Glomerular visceral epithelial cell (primary cell): ENCODE data around the gene CDYL2.
"Not testable (repeated sequence)": the region's sequence is repeated elsewhere in the genome, so short reads cannot be mapped to it uniquely, and the experiment has no call there.

Source experiments
- DNase-seq: peaks from one replicate; pipeline ENCODE4 v3.0.0-alpha.2; 2016; ENCODE audit errors: extremely low spot score

Gene CDYL2

DNA sequence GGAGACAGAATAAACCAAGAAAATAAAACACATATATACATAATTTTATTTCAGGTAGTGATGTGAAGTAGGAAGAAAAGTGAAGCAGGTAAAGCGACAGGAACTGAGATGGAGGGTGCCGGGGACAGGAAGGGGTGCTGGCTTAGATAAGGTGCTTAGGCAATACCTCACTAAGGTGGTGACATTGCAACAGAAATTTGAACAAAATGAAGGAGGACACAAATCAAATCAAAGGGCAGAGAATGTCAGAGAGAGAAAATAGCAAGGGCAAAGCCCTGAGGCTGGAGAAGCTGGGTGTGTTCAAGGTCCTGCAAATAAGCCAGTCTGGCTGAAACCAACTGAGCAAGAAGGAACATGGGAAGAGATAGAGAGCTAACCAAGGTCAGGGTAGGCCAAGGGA lies 5.0 kb upstream of the CDYL2 start:
- no peak for DNase-seq

DNA sequence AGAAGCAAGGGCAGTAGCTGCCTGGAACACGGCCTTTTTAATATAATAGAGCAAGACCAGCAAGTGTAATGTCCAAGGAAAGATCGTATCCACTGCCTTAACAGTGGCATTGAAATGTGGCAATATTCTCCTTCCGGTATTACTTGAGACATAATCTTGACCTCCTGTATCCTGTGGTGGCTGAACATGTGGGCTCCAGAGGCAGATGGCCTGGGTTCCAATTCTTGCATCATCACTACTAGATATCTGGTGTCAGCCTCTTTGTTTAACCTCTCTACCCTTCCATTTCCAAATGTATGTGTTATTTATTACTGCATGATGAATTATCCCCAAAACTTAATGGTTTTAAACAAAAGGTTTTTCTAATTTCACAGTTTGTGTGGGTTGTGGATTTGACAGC lies 3.5 kb upstream of the CDYL2 start:
- DNase-seq, result no peak

DNA sequence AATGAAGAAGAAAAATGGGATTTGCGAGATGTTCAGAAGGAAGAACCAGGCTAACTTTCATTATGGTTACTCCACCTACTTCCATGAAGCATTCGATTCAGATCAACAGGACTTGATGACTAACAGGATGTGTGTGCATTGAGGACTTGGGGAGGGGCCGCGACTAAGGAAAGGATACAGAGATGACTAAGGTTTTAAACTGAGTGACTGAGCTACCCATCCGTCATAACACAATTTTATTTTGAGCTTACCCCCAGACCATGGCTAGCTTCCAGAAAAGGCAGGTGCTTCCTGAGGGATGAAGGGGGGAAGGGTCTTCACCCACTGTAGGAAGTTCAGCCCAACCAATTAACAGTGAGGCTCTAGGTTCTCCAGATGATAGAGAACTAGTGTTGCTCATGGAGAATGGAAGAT lies 2.5 kb upstream of the CDYL2 start:
- peak; percentile 41 for DNase-seq

DNA sequence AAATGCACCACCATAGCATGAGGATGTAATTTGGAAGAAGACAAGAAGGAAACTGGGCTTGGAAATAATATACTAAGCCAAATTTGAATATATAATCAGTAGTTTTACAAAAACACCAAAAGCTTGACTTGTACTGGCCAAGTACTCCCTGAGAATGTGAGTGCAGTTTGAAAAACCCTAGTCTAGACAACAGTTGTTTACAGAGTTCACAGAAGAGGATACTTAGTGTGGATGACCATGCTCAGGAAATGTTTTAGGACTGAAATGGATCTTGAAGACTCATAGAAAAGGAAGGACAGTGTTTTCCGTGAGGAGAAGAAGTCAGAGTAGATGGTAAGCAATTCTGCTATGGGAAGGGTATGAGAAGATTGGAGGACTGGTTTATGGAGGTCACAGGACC lies 1.9 kb upstream of the CDYL2 start:
- no peak for DNase-seq

DNA sequence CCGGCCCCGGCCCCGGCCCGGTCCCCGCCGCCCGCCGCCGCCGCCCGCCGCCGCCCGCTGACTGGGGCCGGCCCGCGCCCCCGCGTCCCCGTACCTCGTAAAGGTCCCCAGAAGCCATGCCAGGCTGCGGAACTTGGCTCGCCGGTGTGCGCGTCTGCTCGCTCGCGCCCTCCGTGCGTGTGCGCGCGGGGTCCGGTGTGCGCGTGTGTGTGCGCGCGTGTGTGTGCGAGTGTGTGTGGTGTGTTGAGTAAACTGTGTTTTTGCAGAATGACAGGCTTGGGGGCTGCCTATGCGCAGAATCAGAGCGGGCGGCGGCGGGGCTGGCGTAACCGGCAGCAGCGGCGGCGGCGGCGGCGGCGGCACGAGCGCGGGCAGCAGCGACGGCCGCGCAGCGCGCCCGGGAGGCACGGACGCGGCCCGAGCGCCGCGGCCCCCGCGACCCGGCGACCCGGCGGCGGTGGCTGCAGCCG lies 307 bp downstream of the CDYL2 start:
- peak; percentile 50 for DNase-seq

DNA sequence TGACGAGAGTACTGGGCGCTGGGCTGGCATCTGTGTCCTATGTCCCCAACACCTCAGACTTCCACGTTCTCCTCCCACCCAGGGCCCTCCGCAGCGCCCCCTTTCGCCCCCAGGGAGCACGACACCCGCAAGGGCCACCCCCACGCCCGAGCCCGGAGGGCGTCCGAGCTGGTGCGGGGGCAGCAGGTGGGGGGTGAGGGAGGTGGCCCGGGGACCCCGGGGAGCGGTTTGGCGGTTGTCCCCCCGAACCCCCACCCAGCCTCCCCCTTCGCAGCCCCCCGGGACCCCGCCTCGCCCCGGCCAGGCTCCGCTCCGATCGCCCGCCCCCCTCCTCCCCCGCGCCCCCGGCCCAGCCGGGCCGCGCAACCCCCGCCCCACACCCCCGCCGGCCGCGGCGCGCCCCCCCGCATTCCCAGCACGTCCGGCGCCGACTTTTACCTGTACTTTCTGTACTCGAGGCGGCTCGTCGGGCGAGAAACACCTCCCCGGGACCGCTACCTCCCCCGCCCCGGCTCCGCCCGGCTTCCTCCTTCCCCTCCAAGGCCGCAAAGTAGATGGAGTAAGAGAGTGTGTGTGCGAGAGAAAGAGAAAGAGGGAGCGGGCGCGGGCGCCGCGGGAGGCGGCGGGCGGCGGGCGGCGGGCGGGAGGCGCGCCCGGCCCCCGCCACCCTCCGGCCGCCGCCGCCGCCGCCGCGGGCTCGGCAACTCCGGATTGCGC lies 901 bp downstream of the CDYL2 start:
- peak; percentile 19 for DNase-seq

DNA sequence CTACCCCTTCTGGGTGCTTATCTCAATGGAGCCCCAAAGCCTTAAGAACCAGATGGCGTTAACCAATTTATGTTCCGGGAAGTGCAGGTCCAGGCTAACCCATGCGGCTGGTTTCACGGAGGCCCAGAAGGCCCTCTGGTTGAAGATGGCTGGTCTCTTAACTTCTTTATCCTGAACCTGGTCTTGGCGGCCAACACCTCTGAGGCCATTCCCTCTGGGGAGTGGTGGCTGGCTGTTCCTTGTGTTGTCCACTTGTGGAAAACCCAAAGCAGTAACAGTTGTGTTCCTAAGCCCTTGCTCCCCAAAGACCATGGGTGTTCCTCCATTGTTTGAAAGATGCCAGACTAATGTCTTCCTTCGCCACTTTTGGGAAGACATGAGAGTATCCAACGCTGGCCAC lies 1.5 kb downstream of the CDYL2 start:
- DNase-seq, result no peak

DNA sequence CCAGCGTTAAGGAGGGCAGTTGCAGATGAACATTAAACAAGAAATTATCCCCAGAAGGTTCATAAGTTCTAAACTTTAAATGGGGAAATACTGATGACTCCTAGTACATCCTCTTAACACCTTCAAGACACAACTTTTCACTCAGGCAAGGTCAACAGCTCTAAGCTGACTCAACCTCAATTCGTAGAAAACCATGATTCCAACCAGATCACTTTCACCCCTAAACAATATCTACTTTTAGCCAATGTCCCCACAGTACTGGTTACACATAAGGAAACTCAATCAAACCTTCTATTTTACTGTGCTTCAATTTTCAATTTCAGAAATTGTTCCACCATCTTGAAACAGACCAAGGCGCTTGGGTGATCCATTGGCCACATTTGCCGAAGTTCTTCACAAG lies 2.3 kb downstream of the CDYL2 start:
- no peak for DNase-seq

DNA sequence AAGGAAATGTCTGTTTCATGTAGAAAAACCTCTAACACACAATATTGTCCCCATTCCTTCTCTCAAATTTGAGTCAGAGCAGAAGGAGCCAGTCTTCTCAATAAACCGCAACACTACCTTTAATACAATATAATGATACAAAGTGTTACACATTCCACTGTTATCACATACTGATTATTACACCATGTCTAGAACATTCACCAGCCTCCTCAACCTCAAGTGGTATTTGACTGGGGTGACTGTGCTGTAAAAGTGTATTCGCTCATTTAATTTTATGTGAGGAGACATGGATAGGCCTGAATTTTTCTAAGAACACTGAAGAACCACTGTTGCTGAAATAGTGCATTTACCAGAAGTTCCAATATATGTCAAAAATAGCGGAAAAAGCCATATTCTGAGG lies 10.3 kb downstream of the CDYL2 start:
- DNase-seq, result no peak

DNA sequence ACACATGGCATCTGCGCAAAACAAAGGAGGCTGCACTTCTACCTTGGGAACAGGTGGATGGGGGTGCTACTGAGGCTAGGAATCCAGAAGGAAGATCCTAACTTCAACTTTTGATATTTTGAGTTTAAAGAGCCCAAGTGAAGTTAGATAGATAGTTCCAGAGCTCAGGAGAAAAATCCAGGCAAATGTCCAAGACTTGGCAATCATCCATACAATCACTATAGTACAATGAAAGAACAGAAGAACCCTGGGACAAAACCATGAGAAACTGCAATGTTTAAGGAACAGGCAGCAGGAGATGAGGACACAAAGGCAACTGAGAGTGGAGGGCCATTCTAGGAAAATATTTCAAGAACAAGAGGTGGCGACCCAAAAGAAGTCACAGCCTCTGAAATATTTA lies 12.4 kb downstream of the CDYL2 start:
- DNase-seq, result no peak

DNA sequence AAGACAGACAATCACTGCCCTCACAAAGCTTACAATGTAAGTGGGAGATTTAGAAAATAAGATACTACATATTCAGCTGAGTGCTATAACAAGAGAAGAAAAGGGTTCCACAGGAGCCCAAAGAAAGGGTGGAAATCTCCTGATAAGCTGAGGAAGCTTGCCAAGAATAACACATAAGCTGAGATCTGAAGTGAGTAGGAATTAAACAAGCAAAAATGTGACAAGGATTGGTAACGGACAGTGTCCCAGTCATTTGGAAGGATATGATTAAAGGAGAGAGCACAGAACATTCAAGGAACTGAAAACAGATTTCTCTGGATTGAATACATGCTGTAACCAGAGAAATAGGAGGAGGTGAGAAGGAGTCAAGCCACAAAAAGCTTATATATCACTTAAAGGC lies 13.0 kb downstream of the CDYL2 start:
- no peak for DNase-seq

DNA sequence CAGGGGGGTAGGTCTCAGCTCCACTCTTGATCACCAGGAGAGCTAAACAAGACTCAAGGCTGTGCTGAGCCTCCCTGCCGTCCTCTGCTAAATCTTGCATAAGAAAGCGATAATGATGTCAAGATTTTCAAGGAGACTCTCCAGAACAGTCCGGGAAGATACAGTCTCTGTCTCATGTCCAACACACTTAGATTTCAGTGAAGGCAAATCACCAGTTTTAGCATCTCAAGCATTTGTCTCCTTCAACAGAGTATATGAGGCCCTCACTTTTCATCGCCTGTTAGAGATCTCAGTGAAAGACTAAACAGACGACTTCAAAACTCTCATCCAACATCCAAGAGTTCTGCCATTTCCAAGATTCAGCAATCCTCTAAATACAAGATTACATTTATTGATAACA lies 13.6 kb downstream of the CDYL2 start:
- DNase-seq, result no peak

DNA sequence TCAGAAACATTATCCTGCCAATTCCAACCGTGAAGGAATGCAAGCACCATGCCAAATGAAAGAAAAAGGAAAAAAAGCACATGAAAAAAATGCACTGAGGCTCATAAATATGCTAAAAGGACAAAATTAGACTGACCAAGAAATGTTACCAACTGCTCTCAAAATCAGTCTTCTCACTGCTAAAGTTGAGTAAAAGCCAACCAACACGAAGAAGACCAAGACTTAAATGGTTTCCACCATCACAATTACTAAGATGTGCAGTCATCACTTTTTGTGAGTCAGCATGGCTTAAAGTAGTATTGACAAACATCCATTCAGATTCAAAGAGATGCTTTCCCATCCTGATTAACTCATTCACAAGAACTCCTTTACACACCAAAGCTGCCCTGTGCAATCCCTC lies 16.4 kb downstream of the CDYL2 start:
- no peak for DNase-seq

DNA sequence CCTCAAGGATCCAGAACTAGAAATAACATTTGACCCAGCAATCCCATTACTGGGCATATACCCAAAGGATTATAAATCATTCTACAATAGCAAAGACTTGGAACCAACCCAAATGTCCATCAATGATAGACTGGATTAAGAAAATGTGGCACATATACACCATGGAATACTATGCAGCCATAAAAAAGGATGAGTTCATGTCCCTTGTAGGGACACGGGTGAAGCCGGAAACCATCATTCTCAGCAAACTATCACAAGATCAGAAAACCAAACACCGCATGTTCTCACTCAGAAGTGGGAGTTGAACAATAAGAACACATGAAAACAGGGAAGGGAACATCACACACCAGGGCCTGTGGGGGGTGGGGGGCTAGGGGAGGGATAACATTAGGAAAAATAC lies 17.8 kb downstream of the CDYL2 start:
- DNase-seq, result not testable (repeated sequence)

DNA sequence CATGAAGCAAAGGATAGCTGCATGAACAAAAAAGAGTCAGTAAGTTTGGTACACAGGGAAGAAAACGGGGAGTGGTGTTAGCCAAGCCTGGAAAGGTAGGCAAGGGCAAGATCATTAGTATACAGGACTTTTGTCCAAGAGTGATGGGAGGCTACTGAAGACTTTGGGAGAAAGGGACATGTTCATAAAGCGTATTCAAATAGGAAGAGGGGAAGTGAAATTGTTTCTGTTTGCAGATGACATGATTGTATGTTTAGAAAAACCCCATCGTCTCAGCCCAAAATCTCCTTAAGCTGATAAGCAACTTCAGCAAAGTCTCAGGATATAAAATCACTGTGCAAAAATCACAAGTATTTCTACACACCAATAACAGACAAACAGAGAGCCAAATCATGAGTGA lies 19.4 kb downstream of the CDYL2 start:
- no peak for DNase-seq

DNA sequence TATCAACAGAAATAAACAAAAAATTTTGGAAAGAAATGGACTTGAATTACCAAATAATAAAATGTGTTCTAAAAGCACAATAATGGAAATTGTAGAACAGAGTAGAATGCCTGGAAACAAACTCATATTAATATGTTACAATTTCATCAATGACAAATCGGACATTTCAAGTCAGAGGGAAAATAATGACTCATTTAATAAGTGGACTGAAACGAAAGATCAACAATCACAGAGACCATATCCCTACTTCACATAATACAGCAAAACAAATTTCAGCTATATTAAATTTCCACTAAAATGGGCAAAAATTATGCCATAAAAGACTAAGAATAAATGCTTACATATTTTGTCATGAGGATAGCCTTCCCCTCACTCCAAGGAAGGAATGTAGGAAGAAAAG lies 25.7 kb downstream of the CDYL2 start:
- DNase-seq, result no peak

DNA sequence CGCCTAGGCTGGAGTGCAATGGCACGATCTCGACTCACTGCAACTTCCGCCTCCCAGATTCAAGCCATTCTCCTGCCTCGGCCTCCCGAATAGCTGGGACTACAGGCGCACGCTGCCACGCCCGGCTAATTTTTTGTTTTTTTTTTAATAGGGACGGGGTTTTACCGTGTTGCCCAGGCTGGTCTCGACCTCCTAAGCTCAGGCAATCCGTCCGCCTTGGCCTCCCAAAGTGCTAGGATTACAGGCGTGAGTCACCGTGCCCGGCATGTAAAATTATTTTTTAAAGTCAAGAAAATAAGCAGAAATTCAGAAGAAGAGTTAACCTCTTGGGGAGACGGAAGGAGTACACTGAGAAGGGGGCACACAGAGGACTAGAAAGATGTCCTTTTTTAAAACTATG lies 27.5 kb downstream of the CDYL2 start:
- no peak for DNase-seq

DNA sequence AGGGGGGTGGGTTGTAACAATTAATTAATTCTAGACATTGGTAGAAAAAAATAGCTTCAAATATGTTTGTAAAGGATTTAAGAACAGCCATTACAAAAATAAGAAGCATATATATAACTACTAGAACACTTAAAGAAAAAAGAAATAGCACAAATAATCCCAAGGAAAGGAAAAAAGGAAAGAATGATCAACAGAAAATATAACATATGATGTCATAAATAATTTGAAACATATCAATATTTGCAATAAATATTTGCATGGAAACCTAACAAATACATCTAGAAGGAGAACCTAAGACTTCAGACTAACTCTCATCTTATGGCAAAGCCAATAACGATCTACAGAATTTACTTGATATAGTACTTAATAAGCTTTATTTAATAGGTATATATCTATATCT lies 28.9 kb downstream of the CDYL2 start:
- DNase-seq, result no peak

DNA sequence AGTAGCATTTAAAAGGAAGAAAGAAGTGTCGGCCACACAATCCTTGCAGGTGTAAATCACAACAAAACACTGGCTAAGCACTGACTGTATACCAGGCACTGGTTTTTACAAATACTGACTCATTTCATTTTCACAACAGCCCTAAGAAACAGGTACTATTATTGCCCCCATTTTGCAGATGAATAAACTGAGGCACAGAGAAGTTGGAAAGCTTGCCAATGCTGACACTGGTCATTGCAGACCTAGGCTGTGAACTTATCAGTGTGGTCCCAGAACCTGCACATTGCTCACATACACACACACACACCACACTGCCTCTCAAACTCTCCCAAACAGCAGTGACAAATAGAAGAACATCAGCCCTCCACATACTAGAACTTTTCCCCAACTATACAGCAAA lies 37.6 kb downstream of the CDYL2 start:
- DNase-seq, result no peak

DNA sequence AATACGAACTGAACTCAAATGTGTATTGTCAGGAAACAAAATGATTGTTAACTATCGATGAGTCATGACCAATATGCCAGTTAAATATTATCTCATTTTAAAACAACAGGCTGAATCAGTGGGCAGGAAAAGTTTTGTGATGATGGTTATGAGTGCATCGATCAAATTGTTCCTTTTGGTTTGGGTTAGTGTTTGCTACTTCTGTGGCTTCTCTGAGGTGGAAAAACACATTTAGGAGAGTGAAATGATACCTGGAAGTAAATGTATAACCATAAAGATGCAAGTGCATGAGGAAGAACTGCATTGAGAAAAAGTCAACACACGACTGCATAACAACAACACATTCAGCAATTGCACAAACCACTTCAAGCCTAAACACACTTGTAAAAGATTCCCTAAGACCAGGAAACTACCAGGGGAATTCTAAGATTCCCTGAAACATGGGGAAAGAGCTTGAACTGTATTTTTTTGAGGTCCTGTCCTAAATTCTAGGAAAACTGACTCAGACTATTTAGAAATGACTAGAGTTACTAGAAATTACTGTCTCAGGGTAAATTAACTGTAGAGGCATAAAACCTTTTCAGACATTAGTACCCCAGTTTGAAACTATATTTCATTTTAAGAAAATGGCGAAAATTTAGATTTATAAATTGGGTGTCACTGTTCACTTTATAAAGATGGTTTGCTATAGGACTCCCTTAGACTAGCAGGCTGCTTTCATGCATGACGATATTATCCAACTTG lies 44.8 kb downstream of the CDYL2 start:
- no peak for DNase-seq

DNA sequence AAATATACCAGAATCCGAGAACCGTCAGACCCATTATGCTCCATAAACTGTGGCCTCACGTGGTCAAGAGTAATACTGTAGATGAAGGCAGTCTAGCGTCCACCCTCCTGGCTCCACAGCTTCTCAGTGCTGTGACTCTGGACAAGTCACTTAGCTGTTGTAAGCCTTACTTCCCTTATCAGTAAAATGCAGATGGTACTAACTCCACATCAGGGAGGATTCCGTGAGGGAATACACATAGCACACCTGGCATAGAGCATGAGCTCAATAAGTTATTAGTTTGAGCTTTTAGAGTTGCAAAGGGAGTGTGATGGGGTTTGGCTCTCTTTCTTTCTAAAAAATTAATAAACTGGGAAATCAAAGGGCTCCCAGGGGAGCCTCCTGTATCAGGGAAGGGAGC lies 49.9 kb downstream of the CDYL2 start:
- no peak for DNase-seq

DNA sequence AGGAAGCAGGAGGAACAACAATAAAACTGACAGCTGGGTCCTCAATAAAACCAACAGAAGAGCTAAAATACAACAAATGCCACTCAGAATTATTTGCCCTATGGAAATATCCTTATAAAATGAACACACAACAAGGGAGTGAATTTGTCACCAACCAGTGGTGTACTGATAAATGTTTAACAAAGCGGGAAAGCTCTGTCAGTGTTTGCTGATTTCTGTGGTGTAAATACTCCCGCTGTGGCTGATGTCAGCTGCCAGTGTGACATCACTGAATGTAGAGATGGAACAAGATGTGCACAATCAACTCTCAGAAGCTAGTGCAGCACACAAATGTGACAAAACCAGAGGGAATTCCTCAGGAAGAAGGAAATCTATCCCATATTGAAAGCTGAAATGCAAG lies 51.9 kb downstream of the CDYL2 start:
- DNase-seq, result no peak

DNA sequence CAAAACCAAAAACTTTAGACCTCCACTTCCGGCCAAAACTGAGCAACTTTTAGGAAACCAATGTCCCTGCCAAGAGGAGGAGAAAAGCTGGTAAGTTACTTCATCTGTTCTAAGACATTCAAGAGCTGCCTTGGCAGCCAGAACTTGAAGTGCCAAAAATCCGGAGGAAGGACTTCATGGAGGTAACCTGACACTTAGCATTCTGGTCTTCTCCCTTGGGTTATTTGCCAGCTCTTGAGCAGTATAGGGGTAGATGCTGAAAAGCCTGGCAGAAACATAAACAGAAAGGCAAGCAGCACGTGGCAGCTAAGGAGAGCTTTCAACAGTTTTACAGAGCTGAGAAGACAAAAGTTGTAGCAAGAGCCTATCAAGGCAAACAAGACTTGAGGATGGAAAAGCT lies 53.2 kb downstream of the CDYL2 start:
- DNase-seq, result no peak

DNA sequence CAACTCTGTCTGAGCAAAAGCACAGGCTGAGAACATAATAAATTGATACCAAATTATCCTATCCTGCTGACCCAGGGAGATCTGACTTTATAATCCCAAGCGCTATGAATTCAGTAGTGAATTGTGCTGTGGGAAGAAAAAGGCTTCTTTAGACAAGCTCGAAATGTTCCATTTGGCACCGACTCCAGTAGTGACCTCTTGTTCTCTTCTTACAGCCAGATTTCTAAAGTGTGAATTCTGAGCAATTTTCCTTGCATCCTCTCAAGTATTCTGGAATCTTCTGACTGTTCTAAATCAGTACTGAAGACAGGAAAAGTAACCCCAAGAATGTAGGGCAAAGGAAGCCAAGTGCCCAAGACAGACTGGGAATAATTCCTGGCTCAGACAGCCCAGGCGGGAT lies 58.2 kb downstream of the CDYL2 start:
- no peak for DNase-seq
